Measurements from ENCODE around the gene PRKCB.
A peak's percentile ranks its signal among the peaks of the same experiment; 100 is the strongest.
"Not testable (repeated sequence)": the region's sequence is repeated elsewhere in the genome, so short reads cannot be mapped to it uniquely, and the experiment has no call there.

The PRKCB gene

DNA sequence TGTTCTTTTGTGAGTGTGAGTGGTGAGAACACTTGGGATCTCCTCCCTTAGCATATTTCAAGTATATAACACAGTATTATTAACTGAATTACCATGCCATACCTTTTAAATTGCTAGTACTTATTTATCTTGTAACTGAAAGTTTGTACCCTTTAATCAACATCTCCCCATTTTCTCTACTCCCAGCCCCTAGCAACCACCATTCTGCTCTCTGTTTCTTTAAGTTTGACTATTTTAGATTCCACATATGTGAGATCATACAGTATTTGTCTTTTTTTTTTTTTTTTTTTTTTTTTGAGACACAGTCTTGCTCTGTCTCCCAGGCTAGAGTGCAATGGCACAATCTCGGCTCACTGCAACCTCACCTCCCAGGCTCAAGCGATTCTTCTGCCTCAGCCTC lies 302.8 kb downstream of the PRKCB start:
- DNase-seq = no peak

DNA sequence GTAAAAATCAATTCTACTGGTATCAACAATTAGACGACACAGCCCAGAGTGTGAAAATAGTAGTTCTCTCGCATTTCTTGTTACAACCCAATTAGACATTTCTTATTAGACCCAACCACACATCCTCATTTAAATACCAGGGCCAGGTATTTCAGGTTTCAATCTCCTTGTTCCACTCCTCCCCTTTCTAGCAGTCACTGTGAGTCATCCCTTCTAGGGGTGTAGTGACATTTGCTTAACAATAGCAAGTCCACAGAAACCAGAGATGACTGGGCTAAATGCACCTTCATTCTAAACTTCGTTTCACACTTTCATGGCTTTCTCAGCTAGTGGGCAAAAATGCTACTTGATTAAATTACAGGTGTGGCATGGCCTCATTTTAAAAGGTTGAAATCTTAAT lies 303.5 kb downstream of the PRKCB start:
- DNase-seq = peak; percentile 4

DNA sequence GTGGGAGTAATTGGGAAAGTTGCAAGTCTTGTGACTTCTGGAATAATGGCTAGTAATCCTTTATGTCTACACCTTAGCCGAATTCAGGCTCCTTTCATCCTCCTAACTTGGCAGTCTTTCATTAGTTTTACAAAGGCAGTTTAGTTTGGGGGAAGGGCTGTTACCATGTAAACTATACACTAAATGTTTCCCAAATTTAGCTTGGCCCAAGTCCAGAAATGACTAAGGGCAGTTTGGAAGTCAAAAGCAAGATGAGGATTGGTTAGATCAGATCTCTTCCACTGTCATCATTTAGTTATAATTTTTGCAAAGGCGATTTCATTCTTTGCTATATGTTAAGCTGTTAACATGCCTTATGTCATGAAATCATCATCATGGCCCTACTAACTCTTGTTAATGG lies 304.9 kb downstream of the PRKCB start:
- no peak for DNase-seq

- no peak for DNase-seq
These were observed 305.7 kb downstream of the PRKCB start for GRCh38 chr16:24141466-24141865.

DNA sequence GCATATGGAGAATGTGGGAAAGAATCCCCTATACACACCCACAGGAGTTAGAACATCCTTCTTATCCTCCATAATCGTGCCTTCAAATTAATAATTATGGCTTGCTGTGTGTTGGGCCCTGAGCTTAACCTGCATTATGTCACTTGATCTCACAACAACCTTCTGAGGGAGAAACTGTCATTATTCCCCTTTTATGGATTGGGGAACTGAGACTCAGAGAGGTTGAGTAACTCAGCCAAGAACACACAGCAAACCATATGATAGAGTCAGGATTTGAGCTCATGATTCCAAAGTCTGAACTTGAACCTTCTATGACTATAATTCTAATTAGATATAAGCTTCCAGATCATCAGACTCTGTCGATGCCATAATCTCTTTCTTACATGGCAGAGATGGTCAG lies 306.1 kb downstream of the PRKCB start:
- no peak for DNase-seq

GRCh38 chr16:24145927-24146326 lies 310.1 kb downstream of the PRKCB start:
- no peak for DNase-seq

DNA sequence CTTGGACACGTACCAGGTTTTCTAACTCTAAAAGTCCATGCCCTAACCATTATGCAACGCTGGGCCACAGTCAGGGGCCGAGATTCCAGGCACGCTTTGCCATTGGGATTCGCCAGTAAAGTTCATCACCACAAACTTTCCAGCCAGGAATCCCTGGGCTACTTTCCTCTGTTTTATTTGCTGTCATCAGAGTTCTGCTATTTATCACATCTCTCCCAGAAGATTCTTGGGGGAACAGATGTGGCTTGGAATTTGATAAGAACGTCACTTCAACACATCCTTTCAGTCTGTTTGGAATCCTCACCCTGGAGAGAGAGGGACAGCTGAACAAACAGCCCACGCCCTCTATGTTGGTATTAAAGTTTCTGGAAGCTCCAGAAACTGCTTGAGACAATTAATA lies 310.7 kb downstream of the PRKCB start:
- no peak for DNase-seq

DNA sequence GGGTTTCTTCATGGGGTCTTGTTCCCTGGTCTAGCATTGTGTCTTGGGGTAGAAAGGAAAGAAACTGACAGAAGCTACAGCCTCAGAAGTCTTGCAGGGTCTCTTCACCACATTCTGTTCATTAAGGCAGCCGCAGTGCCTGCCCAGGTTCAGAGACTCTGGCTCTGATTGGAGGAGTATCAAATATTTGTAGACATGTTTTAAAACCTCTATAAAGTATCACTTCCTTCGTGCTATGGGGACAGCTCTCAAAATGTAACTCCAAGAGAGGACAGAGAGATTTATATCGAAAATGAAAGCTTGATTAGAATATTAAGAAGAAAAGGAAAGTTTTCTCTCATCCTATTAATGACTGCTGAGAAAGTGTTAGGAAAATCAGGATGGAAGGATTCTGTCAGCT lies 313.3 kb downstream of the PRKCB start:
- DNase-seq = no peak

GRCh38 chr16:24150282-24150681 lies 314.5 kb downstream of the PRKCB start:
- no peak for DNase-seq

DNA sequence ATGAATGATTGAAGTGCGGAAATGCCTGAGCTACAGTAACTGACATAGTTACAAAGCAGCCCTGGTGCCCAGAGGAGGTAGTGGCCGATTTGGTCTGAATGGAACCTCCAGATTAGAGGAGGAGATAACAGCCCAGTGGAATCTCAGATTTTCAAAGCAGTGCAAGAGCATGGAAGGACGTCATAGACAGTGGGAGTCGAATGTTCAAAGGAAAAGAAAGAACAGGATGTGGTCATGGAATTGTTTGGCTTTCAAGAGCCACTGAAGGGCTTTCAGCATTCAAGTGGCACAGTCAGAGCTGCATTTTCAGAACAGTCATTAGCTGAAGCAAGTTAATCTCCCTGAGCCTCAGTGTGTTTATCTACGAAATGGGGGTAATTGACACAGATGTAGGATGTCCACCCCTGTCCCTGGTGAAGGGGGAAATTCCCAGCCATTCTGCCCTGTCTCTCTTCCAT lies 315.7 kb downstream of the PRKCB start:
- peak; percentile 34 for DNase-seq

- not testable (repeated sequence) for DNase-seq
These were observed 316.3 kb downstream of the PRKCB start for GRCh38 chr16:24152048-24152447.

GRCh38 chr16:24152826-24153225 lies 317.0 kb downstream of the PRKCB start:
- DNase-seq = no peak

DNA sequence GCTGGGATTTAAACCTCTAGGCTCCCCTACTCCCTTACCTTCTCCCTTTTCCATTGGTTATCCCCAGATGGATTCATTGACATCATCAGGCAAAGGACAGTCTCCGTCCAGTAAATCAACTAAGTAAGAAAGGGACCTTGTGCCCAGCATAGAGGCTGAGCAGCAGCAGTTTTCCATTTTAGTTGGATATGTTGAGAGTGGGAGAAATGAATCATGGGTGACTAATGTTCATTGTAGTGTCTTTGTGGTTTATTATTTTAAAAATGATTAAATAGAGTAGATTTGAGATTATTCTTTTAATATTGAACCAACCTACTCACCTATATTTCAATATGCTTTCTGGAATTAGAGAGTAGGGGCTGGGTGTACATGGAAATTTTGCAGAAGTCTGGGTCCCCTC lies 321.0 kb downstream of the PRKCB start:
- no peak for DNase-seq

DNA sequence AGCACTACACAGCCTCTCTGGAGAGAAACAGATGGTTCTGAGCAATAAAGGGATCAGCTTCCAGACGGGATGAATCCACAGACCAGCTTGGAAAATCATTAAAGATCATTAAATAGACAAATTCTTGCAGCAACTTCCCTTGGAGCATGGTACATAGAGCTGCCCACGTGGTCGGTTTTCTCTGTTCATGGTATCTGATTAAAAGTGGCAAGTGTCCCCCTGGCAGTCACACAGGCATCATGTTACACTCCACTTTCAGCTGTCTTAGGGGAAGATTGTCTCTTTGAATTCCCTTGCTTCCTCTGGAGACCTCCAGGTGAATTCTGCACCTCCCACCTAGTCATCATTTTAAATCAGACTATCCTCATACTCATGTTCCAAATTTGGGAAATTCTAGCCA lies 328.2 kb downstream of the PRKCB start:
- DNase-seq = no peak

GRCh38 chr16:24164416-24164815 lies 328.6 kb downstream of the PRKCB start:
- DNase-seq = no peak

DNA sequence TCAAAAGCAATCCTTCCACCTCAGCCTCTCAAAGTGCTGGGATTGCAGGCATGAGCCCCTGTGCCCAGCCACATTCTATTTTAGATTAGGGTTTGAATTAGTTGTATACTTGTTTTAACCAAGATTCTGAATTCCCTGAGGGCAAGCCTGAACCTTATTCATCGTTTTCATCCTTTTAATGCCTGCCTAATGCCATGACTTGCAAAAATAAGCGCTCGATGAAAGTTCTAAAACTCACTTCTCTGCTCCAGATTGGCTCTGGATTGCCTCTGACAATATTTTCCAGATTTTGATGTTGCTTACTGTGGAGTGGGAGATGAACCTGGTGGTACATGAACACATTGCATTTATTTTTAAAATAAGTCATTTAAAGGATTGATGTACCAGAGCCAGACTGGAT lies 329.5 kb downstream of the PRKCB start:
- no peak for DNase-seq

- DNase-seq = no peak
These were observed 331.1 kb downstream of the PRKCB start for GRCh38 chr16:24166661-24167528.

DNA sequence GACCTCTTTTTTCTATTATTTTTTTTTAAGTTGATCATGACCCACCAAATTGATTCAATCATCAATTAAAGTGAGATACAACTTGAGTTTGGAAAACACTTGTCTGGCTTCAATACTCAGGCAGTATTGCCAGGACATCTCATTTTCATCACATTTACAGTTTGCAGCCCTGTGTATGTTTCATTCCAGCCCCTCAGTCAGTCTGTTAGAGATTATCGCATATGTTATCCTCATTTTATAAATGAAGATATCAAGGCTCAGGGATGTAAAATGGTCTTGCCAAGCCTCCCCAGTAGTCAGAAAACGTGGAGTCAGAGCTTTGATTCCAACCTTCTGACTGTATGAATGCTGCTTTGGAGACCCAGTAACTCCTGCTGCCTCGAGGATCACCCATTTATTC lies 333.1 kb downstream of the PRKCB start:
- no peak for DNase-seq

DNA sequence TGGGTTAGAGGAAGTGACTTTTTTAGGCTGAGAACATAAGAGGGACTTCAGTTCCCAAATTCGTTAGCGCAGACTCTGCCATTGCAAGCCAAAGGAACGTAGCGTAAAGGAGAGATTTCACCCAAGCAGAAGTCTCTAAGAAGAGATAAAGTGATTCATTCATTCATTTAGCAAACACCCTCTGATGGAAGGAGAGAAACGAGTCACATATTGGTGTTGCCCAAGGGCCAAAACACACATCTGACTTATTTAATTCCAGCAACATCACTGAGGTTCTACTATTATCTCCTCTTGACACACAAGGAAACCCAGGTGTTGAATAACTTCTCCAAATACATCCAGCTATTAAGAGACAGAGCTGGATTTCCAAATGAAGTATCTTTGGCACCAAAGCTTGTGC lies 334.6 kb downstream of the PRKCB start:
- no peak for DNase-seq

GRCh38 chr16:24174504-24174903 lies 338.7 kb downstream of the PRKCB start:
- no peak for DNase-seq

- DNase-seq = no peak
These were observed 339.2 kb downstream of the PRKCB start for GRCh38 chr16:24174957-24175356.

- peak; percentile 8 for DNase-seq
These were observed 342.7 kb downstream of the PRKCB start for GRCh38 chr16:24178496-24178895.

DNA sequence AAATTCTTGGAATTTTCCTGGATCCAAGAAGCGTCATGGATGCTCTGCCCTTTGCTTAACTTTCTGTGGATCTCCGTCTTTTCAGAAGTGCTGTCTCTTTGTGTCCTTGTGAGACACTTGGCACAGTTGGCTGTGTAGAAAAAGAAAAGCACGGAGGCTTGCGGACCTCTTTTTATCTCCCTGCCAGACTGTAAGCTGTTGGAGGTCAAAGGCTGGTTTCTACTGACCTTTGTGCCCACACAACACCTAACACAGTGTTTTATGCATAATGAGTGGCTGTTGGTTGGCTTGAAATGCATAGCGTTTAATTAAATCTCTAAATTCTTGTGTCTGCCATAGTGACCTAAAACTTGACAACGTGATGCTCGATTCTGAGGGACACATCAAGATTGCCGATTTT lies 344.7 kb downstream of the PRKCB start:
- DNase-seq = no peak

DNA sequence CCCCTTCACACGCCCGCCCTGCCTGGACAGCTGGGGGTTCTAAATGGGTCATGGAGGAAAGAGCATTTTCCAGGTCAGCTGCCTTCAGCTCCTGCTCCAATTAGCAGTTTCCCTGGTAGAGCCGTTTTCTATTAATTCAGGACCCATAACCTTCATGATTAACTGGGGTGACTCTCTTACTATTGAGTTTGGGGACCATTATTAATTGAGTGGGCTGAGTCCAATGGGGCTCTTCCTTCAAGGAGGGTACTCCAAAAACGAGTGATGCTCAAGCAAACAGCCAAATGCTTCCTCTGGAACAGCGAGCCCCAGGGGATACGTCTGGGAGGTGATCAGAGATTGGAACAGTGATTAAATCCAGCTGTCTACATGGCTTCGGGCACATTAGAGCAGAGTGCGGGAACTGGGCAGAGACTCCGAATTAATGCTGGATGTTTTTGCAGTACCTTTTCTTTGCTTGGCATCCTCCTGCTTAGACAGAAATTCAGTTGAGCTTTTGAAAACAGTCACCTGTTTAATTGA lies 352.3 kb downstream of the PRKCB start:
- DNase-seq = no peak
